Activated CD8-positive, alpha-beta memory T cell treated with anti-CD3 and anti-CD28 coated beads, Interleukin-2, amount 50 U/mL, for 48 hours (primary cell): ENCODE data around the gene CEP70.
"Not testable (repeated sequence)": the region's sequence is repeated elsewhere in the genome, so short reads cannot be mapped to it uniquely, and the experiment has no call there.

Experiments
- DNase-seq: peaks from one replicate; pipeline ENCODE4 v3.0.0-alpha.2; 2020

Gene CEP70

GRCh38 chr3:138591392-138591791, 2.7 kb downstream of the CEP70 start:
- DNase-seq, result no peak

- no peak for DNase-seq
Measured at GRCh38 chr3:138588445-138588844, 5.6 kb downstream of the CEP70 start.

- no peak for DNase-seq
Measured at GRCh38 chr3:138587374-138587773, 6.7 kb downstream of the CEP70 start.

GRCh38 chr3:138578961-138579574, 15.0 kb downstream of the CEP70 start:
- DNase-seq, result no peak

GRCh38 chr3:138578141-138578540, 15.9 kb downstream of the CEP70 start:
- DNase-seq, result no peak

GRCh38 chr3:138573138-138573537, 20.9 kb downstream of the CEP70 start:
- DNase-seq, result no peak

GRCh38 chr3:138569624-138570023, 24.4 kb downstream of the CEP70 start:
- not testable (repeated sequence) for DNase-seq

GRCh38 chr3:138569090-138569489, 25.0 kb downstream of the CEP70 start:
- no peak for DNase-seq

GRCh38 chr3:138567403-138567802, 26.7 kb downstream of the CEP70 start:
- no peak for DNase-seq

GRCh38 chr3:138566293-138566692, 27.8 kb downstream of the CEP70 start:
- DNase-seq, result not testable (repeated sequence)

GRCh38 chr3:138562902-138563301, 31.2 kb downstream of the CEP70 start:
- DNase-seq, result not testable (repeated sequence)

GRCh38 chr3:138560501-138560900, 33.6 kb downstream of the CEP70 start:
- DNase-seq, result no peak

GRCh38 chr3:138559134-138559533, 34.9 kb downstream of the CEP70 start:
- DNase-seq, result no peak

- DNase-seq, result not testable (repeated sequence)
Measured at GRCh38 chr3:138554775-138555174, 39.3 kb downstream of the CEP70 start.

- not testable (repeated sequence) for DNase-seq
Measured at GRCh38 chr3:138550958-138551357, 43.1 kb downstream of the CEP70 start.

- DNase-seq, result no peak
Measured at GRCh38 chr3:138549179-138549977, 44.7 kb downstream of the CEP70 start.

GRCh38 chr3:138547342-138547975, 46.6 kb downstream of the CEP70 start:
- DNase-seq, result no peak

- no peak for DNase-seq
Measured at GRCh38 chr3:138544546-138544945, 49.5 kb downstream of the CEP70 start.

- no peak for DNase-seq
Measured at GRCh38 chr3:138542977-138543376, 51.1 kb downstream of the CEP70 start.

GRCh38 chr3:138539352-138539751, 54.7 kb downstream of the CEP70 start:
- no peak for DNase-seq

GRCh38 chr3:138521445-138521844, 72.6 kb downstream of the CEP70 start:
- DNase-seq, result not testable (repeated sequence)

GRCh38 chr3:138513090-138513843, 80.8 kb downstream of the CEP70 start:
- DNase-seq, result no peak

GRCh38 chr3:138511945-138512344, 82.1 kb downstream of the CEP70 start:
- DNase-seq, result no peak
